GM10248 (cell line): ENCODE results near the gene USP17L5.
"Not testable (repeated sequence)": the region's sequence is repeated elsewhere in the genome, so short reads cannot be mapped to it uniquely, and the experiment has no call there.

Experiments used
- CTCF ChIA-PET: fragments of 300-600 bp; sonication (Branson Sonifier 250); formaldehyde crosslinking; extraction: SDS; loops from one replicate; lab custom pipeline; 2021; ENCODE audit warnings: antibody characterized with exemption; lab: Yijun Ruan, JAX
- POLR2A ChIA-PET: fragments of 350-650 bp; sonication (Branson Sonifier 250); formaldehyde crosslinking; extraction: SDS; loops from one replicate; lab custom pipeline; 2020; ENCODE audit warnings: antibody characterized with exemption; lab: Yijun Ruan, JAX
- DNase-seq: peaks from one replicate; pipeline ENCODE4 v3.0.0; 2012; ENCODE audit errors: extremely low spot score
- CTCF ChIP-seq: IDR thresholded peaks from 2 replicates; pipeline ENCODE4 v1.5.1; 2012; ENCODE audit warnings: mild to moderate bottlenecking, low read depth; ENCODE audit errors: extremely low read depth, missing control alignments, control extremely low read depth

Gene USP17L5

DNA sequence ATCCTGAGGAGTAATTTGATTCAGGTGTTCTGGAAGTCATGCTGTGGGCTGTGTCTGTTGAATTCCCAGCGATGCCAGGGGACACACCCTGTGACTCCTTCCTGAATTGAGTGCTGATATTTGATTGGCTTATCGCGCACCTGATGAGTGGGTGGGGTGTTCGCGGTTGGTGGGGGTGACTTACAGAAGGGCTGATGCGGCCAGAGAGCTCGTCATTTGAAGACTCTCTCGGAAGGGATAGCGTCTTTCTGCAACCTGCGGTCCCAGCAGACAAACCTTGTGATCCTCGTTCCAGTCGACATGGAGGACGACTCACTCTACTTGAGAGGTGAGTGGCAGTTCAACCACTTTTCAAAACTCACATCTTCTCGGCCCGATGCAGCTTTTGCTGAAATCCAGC, at the start of gene USP17L5:
USP17L5 (plus strand) TSS at position 301 of the 400 bp plus-strand sequence; CDS start at position 301, 0 bp downstream.
- DNase-seq, POLR2A ChIA-PET, CTCF ChIA-PET: not testable (repeated sequence)

DNA sequence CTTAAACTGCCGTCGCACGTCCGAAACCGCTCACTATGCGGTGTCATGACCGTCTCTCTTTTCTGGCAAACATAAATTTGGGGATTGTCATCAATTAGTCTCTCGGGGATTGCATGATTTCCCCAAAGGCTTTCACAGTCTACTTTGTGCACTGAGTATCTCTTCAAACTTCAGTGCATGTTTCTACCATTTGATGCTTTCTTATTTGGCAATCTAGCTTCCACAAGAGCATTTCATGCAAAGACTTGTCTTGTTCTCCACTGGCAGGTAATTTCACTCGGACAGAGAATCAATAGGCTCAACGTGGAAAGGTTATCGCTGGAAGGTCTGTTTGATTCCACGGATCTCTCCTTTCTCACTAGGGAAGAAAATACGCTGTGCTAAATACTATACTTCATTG, 15.0 kb upstream of the USP17L5 start:
- POLR2A ChIA-PET, DNase-seq, CTCF ChIA-PET: not testable (repeated sequence)

DNA sequence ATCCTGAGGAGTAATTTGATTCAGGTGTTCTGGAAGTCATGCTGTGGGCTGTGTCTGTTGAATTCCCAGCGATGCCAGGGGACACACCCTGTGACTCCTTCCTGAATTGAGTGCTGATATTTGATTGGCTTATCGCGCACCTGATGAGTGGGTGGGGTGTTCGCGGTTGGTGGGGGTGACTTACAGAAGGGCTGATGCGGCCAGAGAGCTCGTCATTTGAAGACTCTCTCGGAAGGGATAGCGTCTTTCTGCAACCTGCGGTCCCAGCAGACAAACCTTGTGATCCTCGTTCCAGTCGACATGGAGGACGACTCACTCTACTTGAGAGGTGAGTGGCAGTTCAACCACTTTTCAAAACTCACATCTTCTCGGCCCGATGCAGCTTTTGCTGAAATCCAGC, 14.3 kb upstream of the USP17L5 start, which contains the start of gene USP17L24:
USP17L24 (plus strand) TSS at position 301 of the 400 bp plus-strand sequence; CDS start at position 301, 0 bp downstream.
- POLR2A ChIA-PET, DNase-seq, CTCF ChIA-PET: not testable (repeated sequence)

DNA sequence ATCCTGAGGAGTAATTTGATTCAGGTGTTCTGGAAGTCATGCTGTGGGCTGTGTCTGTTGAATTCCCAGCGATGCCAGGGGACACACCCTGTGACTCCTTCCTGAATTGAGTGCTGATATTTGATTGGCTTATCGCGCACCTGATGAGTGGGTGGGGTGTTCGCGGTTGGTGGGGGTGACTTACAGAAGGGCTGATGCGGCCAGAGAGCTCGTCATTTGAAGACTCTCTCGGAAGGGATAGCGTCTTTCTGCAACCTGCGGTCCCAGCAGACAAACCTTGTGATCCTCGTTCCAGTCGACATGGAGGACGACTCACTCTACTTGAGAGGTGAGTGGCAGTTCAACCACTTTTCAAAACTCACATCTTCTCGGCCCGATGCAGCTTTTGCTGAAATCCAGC, 9.6 kb upstream of the USP17L5 start, which contains the start of gene USP17L25:
USP17L25 (plus strand) TSS at position 301 of the 400 bp plus-strand sequence; CDS start at position 301, 0 bp downstream.
- DNase-seq, CTCF ChIA-PET, POLR2A ChIA-PET: not testable (repeated sequence)

DNA sequence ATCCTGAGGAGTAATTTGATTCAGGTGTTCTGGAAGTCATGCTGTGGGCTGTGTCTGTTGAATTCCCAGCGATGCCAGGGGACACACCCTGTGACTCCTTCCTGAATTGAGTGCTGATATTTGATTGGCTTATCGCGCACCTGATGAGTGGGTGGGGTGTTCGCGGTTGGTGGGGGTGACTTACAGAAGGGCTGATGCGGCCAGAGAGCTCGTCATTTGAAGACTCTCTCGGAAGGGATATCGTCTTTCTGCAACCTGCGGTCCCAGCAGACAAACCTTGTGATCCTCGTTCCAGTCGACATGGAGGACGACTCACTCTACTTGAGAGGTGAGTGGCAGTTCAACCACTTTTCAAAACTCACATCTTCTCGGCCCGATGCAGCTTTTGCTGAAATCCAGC, 4.8 kb upstream of the USP17L5 start, which contains the start of gene USP17L26:
USP17L26 (plus strand) TSS at position 301 of the 400 bp plus-strand sequence; CDS start at position 301, 0 bp downstream.
- POLR2A ChIA-PET, CTCF ChIA-PET: not testable (repeated sequence)

DNA sequence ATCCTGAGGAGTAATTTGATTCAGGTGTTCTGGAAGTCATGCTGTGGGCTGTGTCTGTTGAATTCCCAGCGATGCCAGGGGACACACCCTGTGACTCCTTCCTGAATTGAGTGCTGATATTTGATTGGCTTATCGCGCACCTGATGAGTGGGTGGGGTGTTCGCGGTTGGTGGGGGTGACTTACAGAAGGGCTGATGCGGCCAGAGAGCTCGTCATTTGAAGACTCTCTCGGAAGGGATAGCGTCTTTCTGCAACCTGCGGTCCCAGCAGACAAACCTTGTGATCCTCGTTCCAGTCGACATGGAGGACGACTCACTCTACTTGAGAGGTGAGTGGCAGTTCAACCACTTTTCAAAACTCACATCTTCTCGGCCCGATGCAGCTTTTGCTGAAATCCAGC, 4.6 kb downstream of the USP17L5 start, which contains the start of gene USP17L27:
USP17L27 (plus strand) TSS at position 301 of the 400 bp plus-strand sequence; CDS start at position 301, 0 bp downstream.
- DNase-seq, CTCF ChIA-PET, POLR2A ChIA-PET: not testable (repeated sequence)

More for the DNA sequence above, 4.8 kb upstream of the USP17L5 start, which contains the start of gene USP17L26:
- not testable (repeated sequence) for DNase-seq

DNA sequence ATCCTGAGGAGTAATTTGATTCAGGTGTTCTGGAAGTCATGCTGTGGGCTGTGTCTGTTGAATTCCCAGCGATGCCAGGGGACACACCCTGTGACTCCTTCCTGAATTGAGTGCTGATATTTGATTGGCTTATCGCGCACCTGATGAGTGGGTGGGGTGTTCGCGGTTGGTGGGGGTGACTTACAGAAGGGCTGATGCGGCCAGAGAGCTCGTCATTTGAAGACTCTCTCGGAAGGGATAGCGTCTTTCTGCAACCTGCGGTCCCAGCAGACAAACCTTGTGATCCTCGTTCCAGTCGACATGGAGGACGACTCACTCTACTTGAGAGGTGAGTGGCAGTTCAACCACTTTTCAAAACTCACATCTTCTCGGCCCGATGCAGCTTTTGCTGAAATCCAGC, 9.4 kb downstream of the USP17L5 start, which contains the start of gene USP17L28:
USP17L28 (plus strand) TSS at position 301 of the 400 bp plus-strand sequence; CDS start at position 301, 0 bp downstream.
- POLR2A ChIA-PET, CTCF ChIA-PET, DNase-seq: not testable (repeated sequence)

- DNase-seq, CTCF ChIA-PET, POLR2A ChIA-PET: not testable (repeated sequence)
Measured at GRCh38 chr4:9350866-9351265, 11.7 kb downstream of the USP17L5 start.

GRCh38 chr4:9353338-9353737, 14.1 kb downstream of the USP17L5 start, which contains the start of gene USP17L29:
TSS of gene USP17L29 (plus strand) at chr4:9353638. CDS start at chr4:9353638, 0 bp downstream.
- POLR2A ChIA-PET, CTCF ChIA-PET, DNase-seq: not testable (repeated sequence)

GRCh38 chr4:9362829-9363228, 23.6 kb downstream of the USP17L5 start, which contains the start of gene USP17L30:
TSS of gene USP17L30 (plus strand) at chr4:9363129. CDS start at chr4:9363129, 0 bp downstream.
- CTCF ChIA-PET, POLR2A ChIA-PET, DNase-seq: not testable (repeated sequence)

- POLR2A ChIA-PET, DNase-seq, CTCF ChIA-PET: not testable (repeated sequence)
Measured at GRCh38 chr4:9379881-9380280, 40.7 kb downstream of the USP17L5 start.

GRCh38 chr4:9381012-9381534, 41.9 kb downstream of the USP17L5 start:
- CTCF ChIA-PET, DNase-seq, POLR2A ChIA-PET: not testable (repeated sequence)
- peak; percentile 18 for TF ChIP-seq CTCF

- DNase-seq: no peak
- ChIA-PET POLR2A (no interaction called here), CTCF (no interaction called here)
- no peak for TF ChIP-seq CTCF
Measured at GRCh38 chr4:9384126-9384525, 44.9 kb downstream of the USP17L5 start.

DNA sequence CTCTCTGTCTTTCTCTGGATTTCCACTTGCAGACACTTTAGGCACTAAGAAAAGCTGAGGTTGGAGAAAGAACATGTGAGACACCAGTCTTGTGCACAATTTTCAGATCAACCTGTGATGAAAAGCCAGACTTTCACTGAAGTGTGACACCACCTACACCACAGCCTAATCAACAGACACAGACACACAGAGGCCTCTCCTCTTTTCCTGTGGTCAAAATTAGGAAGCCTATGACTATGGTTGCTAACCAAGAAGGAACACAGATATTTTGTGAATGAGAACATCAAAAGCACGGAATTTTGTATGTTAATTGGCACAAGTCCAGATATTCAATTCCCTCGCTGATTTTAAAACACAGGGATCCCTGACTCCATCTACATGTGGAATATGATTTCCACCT, 49.8 kb downstream of the USP17L5 start:
- DNase-seq, CTCF ChIA-PET, POLR2A ChIA-PET: not testable (repeated sequence)
